Glutamatergic neuron (in vitro differentiated cells): Measurements from ENCODE around the gene NSMCE1. TPM values are rescaled to one million over a fixed set of nuclear protein-coding genes. Genes with fewer than 3 reads are reported as not detected.
"Not testable (repeated sequence)": the region's sequence is repeated elsewhere in the genome, so short reads cannot be mapped to it uniquely, and the experiment has no call there.

ENCODE experiments used
- DNase-seq: peaks from one replicate; pipeline ENCODE4 v3.0.0; 2022
- H3K27ac Mint-ChIP-seq: one replicate; pipeline ENCODE4 v1.8.0; 2020; ENCODE audit warnings: mild to moderate bottlenecking, mixed read lengths, inconsistent platforms; ENCODE audit not compliant: unreplicated experiment
- H3K27me3 Mint-ChIP-seq: one replicate; pipeline ENCODE4 v1.8.0; 2020; ENCODE audit warnings: mild to moderate bottlenecking, moderate library complexity, mixed read lengths, inconsistent platforms; ENCODE audit not compliant: unreplicated experiment
- H3K36me3 Mint-ChIP-seq: one replicate; pipeline ENCODE4 v1.8.0; 2020; ENCODE audit warnings: mild to moderate bottlenecking, mixed read lengths, inconsistent platforms; ENCODE audit not compliant: unreplicated experiment
- H3K4me1 Mint-ChIP-seq: one replicate; pipeline ENCODE4 v1.8.0; 2020; ENCODE audit warnings: mild to moderate bottlenecking, low read depth, mixed read lengths, inconsistent platforms; ENCODE audit not compliant: unreplicated experiment
- H3K4me3 Mint-ChIP-seq: one replicate; pipeline ENCODE4 v1.8.0; 2020; ENCODE audit warnings: mild to moderate bottlenecking, mixed read lengths, inconsistent platforms; ENCODE audit not compliant: unreplicated experiment
- H3K9me3 Mint-ChIP-seq: one replicate; pipeline ENCODE4 v1.8.0; 2020; ENCODE audit warnings: mild to moderate bottlenecking, moderate library complexity, mixed read lengths, inconsistent platforms; ENCODE audit not compliant: unreplicated experiment
- CTCF ChIP-seq: fragments of 200-600 bp; sonication (generic); IDR thresholded peaks from one replicate; pipeline ENCODE4 v1.5.0; 2021; ENCODE audit not compliant: partially characterized antibody, unreplicated experiment
- total RNA-seq: library from RNA; stranded (reverse); fragmentation: NEBNext Ultra II Directional; extraction: Animal tissue kit (Norgen Biotek cat#: 25700); gene quantifications from one replicate; pipeline ENCODE4 v1.2.1, GENCODE V29; 2021; ENCODE audit not compliant: unreplicated experiment

Gene NSMCE1
- total RNA-seq, 1 donor from 2014 or later, result 32.7 TPM

- no peak for TF ChIP-seq CTCF
- H3K4me3 Mint-ChIP-seq, result peak overlapping the region; percentile 39
These were observed 1.4 kb downstream of the NSMCE1 start for GRCh38 chr16:27267037-27267677.

GRCh38 chr16:27265982-27266381 is 2.6 kb downstream of the NSMCE1 start:
- DNase-seq, result no peak
- no peak for TF ChIP-seq CTCF
- Mint-ChIP-seq H3K4me3 (no peak overlapping the region), H3K36me3 (no peaks in the 10 kb centered on the region), H3K27me3 (peaks cover 2% of the 10 kb centered on the region), H3K4me1 (no peaks in the 10 kb centered on the region), H3K27ac (no peak overlapping the region), H3K9me3 (peaks cover 3% of the 10 kb centered on the region)

More at GRCh38 chr16:27267037-27267677, 1.4 kb downstream of the NSMCE1 start:
- Mint-ChIP-seq H3K27me3 (peaks cover 2% of the 10 kb centered on the region), H3K27ac (no peak overlapping the region), H3K36me3 (no peaks in the 10 kb centered on the region), H3K9me3 (peaks cover 3% of the 10 kb centered on the region), H3K4me1 (no peaks in the 10 kb centered on the region)
- DNase-seq, result no peak

GRCh38 chr16:27264151-27264550 is 4.4 kb downstream of the NSMCE1 start:
- H3K4me3 Mint-ChIP-seq, result no peak overlapping the region
- H3K27me3 Mint-ChIP-seq, result peaks cover 2% of the 10 kb centered on the region
- DNase-seq, result no peak
- TF ChIP-seq CTCF, result no peak
- no peak overlapping the region for H3K27ac Mint-ChIP-seq
- H3K9me3 Mint-ChIP-seq, result peaks cover 2% of the 10 kb centered on the region
- H3K4me1 Mint-ChIP-seq, result no peaks in the 10 kb centered on the region
- H3K36me3 Mint-ChIP-seq, result no peaks in the 10 kb centered on the region

- not testable (repeated sequence) for H3K36me3 Mint-ChIP-seq, H3K4me3 Mint-ChIP-seq, H3K27ac Mint-ChIP-seq, H3K4me1 Mint-ChIP-seq, DNase-seq, H3K9me3 Mint-ChIP-seq, H3K27me3 Mint-ChIP-seq
These were observed 5.6 kb downstream of the NSMCE1 start for GRCh38 chr16:27262904-27263423.

GRCh38 chr16:27259710-27260109 is 8.9 kb downstream of the NSMCE1 start:
- no peak overlapping the region for H3K27ac Mint-ChIP-seq
- no peaks in the 10 kb centered on the region for H3K27me3 Mint-ChIP-seq
- H3K4me3 Mint-ChIP-seq, result no peak overlapping the region
- H3K36me3 Mint-ChIP-seq, result peaks cover 6% of the 10 kb centered on the region
- no peak for DNase-seq
- no peaks in the 10 kb centered on the region for H3K9me3 Mint-ChIP-seq
- no peak for TF ChIP-seq CTCF
- peaks cover 2% of the 10 kb centered on the region for H3K4me1 Mint-ChIP-seq
